Activated CD8-positive, alpha-beta memory T cell treated with anti-CD3 and anti-CD28 coated beads, Interleukin-2, amount 50 U/mL, for 24 hours (primary cell): Measurements from ENCODE around the gene GNAO1.

Experiments used
- DNase-seq: peaks from one replicate; pipeline ENCODE4 v3.0.0-alpha.2; 2020; ENCODE audit errors: extremely low read depth

The GNAO1 gene

GRCh38 chr16:56241596-56241995 lies 50.3 kb downstream of the GNAO1 start:
- no peak for DNase-seq

GRCh38 chr16:56242740-56243139 lies 51.5 kb downstream of the GNAO1 start:
- DNase-seq, result no peak

- no peak for DNase-seq
Measured at GRCh38 chr16:56244612-56245011, 53.3 kb downstream of the GNAO1 start.

GRCh38 chr16:56245197-56245596 lies 53.9 kb downstream of the GNAO1 start:
- DNase-seq, result no peak

- no peak for DNase-seq
Measured at GRCh38 chr16:56246051-56246817, 54.9 kb downstream of the GNAO1 start.

GRCh38 chr16:56247018-56247417 lies 55.7 kb downstream of the GNAO1 start:
- no peak for DNase-seq

GRCh38 chr16:56247808-56248207 lies 56.5 kb downstream of the GNAO1 start:
- no peak for DNase-seq

GRCh38 chr16:56252835-56253234 lies 61.5 kb downstream of the GNAO1 start:
- no peak for DNase-seq

- no peak for DNase-seq
Measured at GRCh38 chr16:56255904-56256303, 64.6 kb downstream of the GNAO1 start.

GRCh38 chr16:56257239-56257638 lies 66.0 kb downstream of the GNAO1 start:
- no peak for DNase-seq

- no peak for DNase-seq
Measured at GRCh38 chr16:56257666-56258342, 66.5 kb downstream of the GNAO1 start.

GRCh38 chr16:56258508-56259424 lies 67.5 kb downstream of the GNAO1 start:
- no peak for DNase-seq

- no peak for DNase-seq
Measured at GRCh38 chr16:56259425-56259779, 68.1 kb downstream of the GNAO1 start.

GRCh38 chr16:56260378-56261160 lies 69.3 kb downstream of the GNAO1 start:
- DNase-seq, result no peak

- no peak for DNase-seq
Measured at GRCh38 chr16:56261656-56262055, 70.4 kb downstream of the GNAO1 start.

GRCh38 chr16:56262148-56262547 lies 70.9 kb downstream of the GNAO1 start:
- DNase-seq, result no peak

- no peak for DNase-seq
Measured at GRCh38 chr16:56262551-56263245, 71.4 kb downstream of the GNAO1 start.

- DNase-seq, result no peak
Measured at GRCh38 chr16:56263711-56264608, 72.7 kb downstream of the GNAO1 start.

GRCh38 chr16:56264609-56264972 lies 73.3 kb downstream of the GNAO1 start:
- DNase-seq, result no peak

- DNase-seq, result no peak
Measured at GRCh38 chr16:56265184-56265583, 73.9 kb downstream of the GNAO1 start.
